ENCODE data around the gene TMEM108.

GRCh38 chr3:133162265-133162664 is 124.1 kb downstream of the TMEM108 start:
- TF ChIP-seq, protein P1, sequence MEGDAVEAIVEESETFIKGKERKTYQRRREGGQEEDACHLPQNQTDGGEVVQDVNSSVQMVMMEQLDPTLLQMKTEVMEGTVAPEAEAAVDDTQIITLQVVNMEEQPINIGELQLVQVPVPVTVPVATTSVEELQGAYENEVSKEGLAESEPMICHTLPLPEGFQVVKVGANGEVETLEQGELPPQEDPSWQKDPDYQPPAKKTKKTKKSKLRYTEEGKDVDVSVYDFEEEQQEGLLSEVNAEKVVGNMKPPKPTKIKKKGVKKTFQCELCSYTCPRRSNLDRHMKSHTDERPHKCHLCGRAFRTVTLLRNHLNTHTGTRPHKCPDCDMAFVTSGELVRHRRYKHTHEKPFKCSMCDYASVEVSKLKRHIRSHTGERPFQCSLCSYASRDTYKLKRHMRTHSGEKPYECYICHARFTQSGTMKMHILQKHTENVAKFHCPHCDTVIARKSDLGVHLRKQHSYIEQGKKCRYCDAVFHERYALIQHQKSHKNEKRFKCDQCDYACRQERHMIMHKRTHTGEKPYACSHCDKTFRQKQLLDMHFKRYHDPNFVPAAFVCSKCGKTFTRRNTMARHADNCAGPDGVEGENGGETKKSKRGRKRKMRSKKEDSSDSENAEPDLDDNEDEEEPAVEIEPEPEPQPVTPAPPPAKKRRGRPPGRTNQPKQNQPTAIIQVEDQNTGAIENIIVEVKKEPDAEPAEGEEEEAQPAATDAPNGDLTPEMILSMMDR (IDR thresholded peaks at IDR 0.05), result no peak
- no peak for TF ChIP-seq POLR2A (IDR thresholded peaks at IDR 0.05)
